Eye (tissue), 1 donor: ENCODE measurements around the gene EXOSC10.
A peak's percentile ranks its signal among the peaks of the same experiment; 100 is the strongest.
"Not testable (repeated sequence)": the region's sequence is repeated elsewhere in the genome, so short reads cannot be mapped to it uniquely, and the experiment has no call there.

Experiments
- DNase-seq: peaks from one replicate; pipeline ENCODE4 v3.0.0-alpha.2; 2015

EXOSC10 gene

GRCh38 chr1:11059968-11060830 is 39.5 kb downstream of the EXOSC10 start, which contains the start of gene SRM:
TSS of gene SRM (minus strand) at chr1:11060018. CDS start at chr1:11059943, 75 bp downstream.
- DNase-seq: peak; percentile 94

DNA sequence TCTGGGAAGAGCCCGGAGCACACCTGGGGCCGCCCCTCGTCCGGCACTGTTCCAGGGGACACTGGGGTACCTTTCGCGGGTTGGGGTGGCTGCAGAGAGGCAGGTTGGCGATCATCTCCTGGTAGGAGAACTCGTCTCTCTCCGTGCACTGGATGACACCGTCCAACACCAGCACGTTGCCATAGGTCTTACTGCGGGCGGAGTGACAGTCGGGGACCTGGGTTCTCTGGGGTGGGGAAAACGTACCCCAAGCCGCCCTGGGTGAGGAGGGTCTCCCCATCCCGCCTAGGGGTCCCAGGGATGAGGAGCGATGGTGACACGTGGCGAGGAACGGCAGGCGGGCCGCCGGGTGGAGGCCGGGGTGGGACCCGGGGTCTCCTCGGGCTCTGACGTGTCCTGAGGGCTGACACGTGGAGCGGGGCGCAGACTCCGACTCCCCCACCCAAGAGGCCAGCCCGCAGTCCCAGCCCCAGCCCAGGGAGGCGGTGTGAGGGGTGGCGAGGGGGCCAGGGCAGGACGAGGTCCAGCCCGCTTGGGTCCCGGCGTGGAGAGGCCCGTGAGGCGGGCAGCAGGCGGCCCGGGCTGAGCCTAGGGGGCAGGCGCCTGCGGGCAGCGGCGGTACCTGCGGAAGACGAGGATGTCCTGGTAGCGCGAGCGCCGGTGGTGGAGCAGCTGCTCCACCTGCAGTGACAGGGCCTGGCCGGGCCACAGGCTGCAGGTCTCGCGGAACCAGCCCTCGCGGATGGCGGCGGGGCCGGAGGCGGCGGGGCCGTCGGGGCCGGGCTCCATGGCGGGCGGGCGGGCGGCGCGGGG is 40.3 kb downstream of the EXOSC10 start:
- peak; percentile 44 for DNase-seq

GRCh38 chr1:11058595-11059154 is 41.0 kb downstream of the EXOSC10 start:
- no peak for DNase-seq

GRCh38 chr1:11058026-11058425 is 41.6 kb downstream of the EXOSC10 start:
- DNase-seq: no peak

DNA sequence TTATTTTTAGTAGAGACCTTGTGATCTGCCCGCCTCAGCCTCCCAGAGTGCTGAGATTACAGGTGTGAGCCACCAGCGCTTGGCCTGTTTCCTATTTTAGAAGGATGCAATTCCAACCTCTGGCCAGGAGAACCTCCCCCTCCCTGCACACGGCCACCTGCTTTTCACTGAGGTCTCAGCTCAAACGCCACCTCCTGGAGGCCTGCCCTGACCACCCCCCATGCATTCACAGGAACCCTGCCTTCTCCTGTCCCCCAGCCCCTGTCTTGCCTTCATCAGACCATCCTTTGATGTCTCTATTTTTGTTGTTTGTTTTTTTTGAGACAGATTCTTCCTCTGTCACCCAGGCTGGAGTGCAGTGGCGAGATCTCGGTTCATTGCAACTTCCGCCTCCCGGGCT is 42.2 kb downstream of the EXOSC10 start:
- DNase-seq: no peak

DNA sequence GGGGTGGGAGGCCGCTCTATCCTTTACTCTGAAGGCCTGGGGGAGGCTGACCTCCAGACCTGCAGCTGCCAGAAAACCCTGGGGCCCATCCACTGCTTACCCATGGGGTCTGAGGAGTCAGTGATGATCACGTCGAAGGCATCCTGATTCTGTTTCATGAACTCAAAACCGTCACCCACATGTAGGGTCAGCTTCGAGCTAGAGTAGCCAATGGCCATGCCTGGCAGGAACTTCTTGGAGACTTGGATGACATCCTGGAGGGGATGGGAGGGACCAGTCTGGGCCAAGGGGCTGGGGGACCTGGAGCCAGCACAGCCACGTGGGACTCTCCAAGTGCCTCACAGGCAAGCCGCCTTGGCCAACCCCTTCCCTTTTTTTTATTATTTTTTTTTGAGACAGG is 43.2 kb downstream of the EXOSC10 start:
- no peak for DNase-seq

- no peak for DNase-seq
Measured at GRCh38 chr1:11055676-11056075, 44.0 kb downstream of the EXOSC10 start.

DNA sequence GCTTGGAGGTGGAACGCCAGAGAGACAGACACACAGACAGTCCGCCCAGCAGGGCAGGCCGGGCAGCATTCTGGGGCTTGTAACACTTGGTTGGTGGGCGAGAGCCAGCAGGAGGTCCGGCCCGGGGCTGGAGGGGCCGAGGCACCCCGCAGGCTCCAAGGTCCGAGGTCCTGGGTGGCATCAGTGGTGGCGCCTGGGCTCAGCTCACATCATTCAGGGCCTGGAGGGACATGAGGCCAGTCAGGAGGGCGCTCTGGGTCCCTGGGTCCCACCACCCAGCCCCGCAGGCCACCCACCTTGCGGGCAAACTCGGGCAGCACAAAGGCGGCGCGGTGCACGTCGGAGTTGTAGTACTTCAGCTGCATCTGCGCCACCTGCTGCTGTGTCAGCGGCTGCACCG is 45.0 kb downstream of the EXOSC10 start:
- no peak for DNase-seq

- no peak for DNase-seq
Measured at GRCh38 chr1:11054181-11054580, 45.5 kb downstream of the EXOSC10 start.

DNA sequence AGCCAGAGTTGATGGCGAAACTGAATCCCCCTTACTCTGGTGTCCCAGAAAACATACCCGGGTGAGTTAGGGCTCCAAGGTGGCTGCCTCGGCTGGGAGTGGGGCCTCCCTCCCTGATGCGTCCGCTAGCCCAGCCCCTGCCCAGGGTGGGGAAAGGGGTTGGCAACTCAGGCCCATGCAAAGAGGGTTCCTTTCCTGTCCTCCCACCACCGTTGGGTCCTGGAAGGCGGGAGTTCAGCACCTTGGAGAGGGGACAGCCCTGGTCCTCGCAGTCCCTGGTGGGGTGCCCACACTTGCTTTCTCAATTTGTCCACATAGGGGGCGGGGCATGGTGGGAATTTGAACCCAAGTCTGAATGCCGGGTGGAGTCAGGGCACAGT is 45.9 kb downstream of the EXOSC10 start:
- peak; percentile 47 for DNase-seq

DNA sequence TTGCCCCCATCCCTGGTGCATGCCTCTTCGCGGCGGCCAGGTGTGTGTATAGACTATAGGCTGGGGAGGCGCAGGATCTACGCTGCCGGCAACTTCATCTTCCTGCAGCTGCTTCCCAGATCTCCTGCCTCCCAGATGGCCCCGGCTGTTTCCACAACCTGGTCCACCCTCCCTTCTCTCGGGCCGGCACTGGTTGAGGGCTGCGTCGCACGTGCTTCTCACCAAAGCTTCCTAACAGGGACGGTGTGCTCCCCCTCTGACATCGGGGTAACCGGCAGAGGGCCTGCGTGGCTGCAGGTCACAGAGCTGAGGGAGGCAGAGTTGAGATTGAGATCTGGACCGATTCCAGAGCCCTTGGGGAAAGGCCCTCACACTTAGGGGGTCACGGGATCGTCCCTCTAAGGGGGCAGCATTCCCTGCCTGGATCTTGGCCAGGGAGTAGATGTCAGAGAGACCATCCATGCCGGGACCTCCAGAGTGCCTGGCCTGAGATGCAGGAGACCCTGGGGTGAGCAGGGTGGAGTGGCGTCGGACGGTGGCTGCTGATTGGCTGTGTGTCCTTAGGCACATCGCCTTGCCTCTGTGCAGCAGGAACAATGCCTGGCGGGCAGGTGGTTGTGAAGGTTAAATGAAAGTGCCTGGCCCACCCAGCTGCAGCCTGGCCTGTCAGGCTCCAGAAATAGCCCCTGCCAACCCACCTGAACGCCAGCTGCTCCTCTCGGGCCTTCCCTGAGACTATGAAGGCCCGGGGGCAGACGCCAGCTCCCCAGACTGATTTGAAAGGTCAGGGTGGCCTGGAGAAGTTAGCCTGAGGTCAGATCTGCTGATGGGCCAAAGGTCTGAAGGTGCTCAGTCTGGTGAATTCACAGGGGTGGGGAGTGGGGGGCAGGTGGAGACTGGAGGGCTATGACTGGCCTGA is 46.6 kb downstream of the EXOSC10 start:
- peak; percentile 37 for DNase-seq

DNA sequence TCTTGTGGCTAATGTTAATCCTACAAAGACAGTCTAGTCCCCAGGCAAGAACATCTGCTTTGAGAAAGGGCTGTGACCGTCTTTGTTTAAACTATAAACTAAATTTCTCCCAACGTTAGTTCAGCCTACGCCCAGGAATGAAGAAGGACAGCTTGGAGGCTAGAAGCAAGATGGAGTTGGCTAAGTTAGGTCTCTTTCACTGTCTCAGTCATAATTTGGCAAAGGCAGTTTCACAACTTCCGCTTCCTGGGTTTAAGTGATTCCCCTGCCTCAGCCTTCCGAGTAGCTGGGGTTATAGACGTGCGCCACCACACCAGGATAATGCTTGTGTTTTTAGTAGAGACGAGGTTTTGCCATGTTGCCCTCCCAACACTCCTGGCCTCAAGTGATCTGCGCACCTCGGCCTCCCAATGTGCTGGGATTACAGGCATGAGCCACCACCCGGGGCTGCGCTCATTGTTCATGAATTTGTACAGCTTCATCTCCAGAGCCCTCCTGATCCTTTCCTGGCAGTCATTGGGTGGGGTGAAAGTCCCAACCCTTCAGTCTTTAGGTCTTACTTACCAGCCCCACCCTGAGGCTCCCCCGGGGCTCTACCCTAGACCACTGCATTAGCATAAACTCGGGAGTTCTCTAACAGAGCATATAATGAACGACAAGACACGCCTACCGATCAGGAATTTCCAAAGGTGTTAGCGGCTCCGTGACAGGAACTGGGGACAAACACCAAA is 47.7 kb downstream of the EXOSC10 start:
- no peak for DNase-seq

DNA sequence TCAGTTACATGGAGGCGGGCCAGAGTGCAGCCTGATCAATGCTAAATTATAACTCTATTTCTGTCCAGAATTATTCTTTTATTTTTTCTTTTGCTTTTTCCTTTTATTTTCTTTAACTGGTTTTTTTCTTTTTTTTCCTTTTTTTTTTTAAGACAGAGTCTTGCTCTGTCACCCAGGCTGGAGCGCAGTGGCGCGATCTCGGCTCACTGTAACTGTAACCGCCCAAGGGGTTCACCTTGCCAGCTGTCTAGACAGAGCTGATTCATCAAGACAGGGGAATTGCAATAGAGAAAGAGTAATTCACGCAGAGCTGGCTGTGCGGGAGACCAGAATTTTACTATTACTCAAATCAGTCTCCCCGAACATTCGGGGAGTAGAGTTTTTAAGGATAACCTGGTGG is 48.5 kb downstream of the EXOSC10 start:
- DNase-seq: not testable (repeated sequence)

DNA sequence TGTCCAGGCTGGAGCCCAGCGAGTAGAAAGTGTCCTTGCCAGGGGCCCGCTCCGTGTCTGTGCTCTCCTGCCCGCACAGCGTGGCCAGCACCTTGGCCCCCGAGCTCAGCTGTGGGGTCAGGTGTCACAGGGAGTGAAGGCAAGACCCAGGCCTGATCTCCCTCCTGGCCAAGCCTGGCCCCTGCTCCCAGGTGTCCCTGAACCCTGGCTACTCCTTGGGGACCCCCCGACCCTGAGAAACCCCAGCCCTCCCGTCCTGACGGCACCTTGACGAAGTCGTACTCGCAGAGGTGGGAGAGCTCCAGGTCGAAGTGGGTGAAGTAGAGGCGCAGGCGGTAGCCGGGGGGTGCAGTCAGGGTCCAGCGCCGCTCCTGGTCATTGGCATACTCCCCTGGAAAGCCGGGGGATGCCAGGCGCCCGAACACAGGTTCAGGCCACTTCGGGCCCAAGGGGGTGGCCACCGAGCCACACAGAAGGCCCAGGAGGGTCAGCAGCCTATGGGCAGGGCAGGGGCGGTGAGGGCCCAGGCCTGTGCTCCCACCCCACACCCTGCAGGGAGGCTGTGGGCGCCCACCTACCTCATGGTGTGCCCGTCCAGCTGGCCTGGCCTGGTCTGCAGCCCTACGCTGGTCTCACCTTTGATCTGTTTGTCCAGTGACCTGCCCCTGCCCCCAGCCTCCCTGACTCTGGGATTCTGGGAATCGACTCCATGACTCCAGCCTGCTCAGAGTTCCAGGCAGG is 52.9 kb downstream of the EXOSC10 start, which contains the start of gene MASP2:
MASP2 (minus strand) TSS at position 615 of the 741 bp plus-strand sequence; CDS start at position 583, 32 bp downstream.
- no peak for DNase-seq

GRCh38 chr1:11046270-11046566 is 53.5 kb downstream of the EXOSC10 start:
- DNase-seq: no peak

GRCh38 chr1:11045428-11046269 is 54.0 kb downstream of the EXOSC10 start:
- DNase-seq: peak; percentile 36

GRCh38 chr1:11044849-11045427 is 54.7 kb downstream of the EXOSC10 start:
- DNase-seq: no peak

DNA sequence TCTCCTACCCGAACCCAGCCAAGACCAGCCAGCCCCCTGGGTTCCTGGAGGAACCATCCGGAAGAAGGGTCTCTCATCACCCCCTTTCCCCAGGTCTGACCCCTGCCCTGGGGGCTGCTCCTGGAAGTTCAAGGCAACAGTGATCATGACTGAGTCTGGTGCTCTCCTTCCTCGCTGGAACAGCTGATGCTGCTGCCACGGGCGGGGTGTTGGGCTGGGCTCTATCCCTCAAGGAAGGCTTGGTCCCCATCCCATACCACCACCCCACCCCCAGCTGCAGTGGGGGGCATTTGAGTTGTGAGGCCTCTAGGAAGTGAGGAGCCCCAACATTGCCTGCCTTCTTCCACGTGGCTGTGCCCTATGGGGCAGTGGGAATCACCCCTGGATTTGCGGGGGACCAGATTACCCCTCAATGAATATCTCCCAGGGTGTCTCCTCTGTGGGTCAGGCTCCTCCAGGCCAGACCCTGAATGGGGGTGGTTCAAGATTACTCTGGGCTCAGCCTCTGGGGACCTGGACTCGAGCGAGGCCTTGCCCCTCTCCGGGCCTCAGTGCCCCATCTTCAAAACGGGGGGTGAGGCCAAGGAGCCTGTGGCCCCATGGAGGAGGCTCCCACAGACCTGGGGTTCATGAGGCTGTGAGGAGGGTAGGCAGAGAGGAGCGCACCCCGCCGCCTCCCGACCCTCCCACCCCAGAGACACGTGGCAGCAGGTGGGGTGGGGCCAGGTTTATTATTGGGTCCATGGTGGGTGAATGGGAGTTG is 55.4 kb downstream of the EXOSC10 start:
- no peak for DNase-seq
